BE2C (cell line): ENCODE data around the gene ACOT7.

Experiments used
- DNase-seq: peaks from one replicate; pipeline ENCODE4 v3.0.0-alpha.2; 2020
- H3K27me3 ChIP-seq: fragments of 250-450 bp; sonication (Bioruptor Pico); 2 replicates; pipeline ENCODE4 v1.5.1; 2020; ENCODE audit warnings: mild to moderate bottlenecking
- H3K36me3 ChIP-seq: fragments of 250-450 bp; sonication (Bioruptor Pico); 2 replicates; pipeline ENCODE4 v1.5.1; 2020; ENCODE audit warnings: mild to moderate bottlenecking
- H3K4me1 ChIP-seq: fragments of 250-450 bp; sonication (Bioruptor Pico); 2 replicates; pipeline ENCODE4 v1.5.1; 2020
- H3K4me3 ChIP-seq: 2 replicates; pipeline ENCODE4 v1.5.1; 2011; ENCODE audit warnings: low read depth, low read length
- H3K9me3 ChIP-seq: fragments of 250-450 bp; sonication (Bioruptor Pico); 2 replicates; pipeline ENCODE4 v1.5.1; 2020
- TF ChIP-seq, protein P1 (sequence below): IDR thresholded peaks from 2 replicates; pipeline ENCODE4 v1.5.1; 2012; ENCODE audit warnings: mild to moderate bottlenecking, low read depth, low read length

ACOT7 gene

DNA sequence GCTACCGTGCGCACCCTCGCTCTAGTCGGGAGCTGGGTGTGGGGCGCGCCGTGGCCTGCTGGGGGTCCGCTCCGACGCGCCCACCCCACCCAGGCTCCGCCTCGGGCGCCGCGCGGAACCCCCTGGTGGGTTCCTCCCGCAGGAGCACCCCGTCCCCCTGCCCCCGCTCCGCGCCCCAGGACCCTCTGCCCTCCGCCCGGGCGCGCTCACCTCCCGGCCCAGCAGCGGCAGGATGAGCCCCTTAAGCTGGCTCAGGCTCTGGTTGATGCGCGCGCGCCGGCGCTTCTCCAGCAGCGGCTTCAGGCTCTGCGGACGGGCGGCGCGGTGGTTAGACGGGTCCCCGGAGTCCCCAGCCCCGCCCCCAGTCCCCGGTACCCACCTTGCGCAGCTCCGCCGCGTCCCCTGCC lies 25.8 kb upstream of the ACOT7 start:
- Histone ChIP-seq H3K36me3 (no peaks in the 10 kb centered on the region), H3K4me1 (no peaks in the 10 kb centered on the region), H3K4me3 (no peak overlapping the region), H3K9me3 (no peaks in the 10 kb centered on the region), H3K27me3 (peaks cover 75% of the 10 kb centered on the region)
- no peak for DNase-seq
- TF ChIP-seq, protein P1, sequence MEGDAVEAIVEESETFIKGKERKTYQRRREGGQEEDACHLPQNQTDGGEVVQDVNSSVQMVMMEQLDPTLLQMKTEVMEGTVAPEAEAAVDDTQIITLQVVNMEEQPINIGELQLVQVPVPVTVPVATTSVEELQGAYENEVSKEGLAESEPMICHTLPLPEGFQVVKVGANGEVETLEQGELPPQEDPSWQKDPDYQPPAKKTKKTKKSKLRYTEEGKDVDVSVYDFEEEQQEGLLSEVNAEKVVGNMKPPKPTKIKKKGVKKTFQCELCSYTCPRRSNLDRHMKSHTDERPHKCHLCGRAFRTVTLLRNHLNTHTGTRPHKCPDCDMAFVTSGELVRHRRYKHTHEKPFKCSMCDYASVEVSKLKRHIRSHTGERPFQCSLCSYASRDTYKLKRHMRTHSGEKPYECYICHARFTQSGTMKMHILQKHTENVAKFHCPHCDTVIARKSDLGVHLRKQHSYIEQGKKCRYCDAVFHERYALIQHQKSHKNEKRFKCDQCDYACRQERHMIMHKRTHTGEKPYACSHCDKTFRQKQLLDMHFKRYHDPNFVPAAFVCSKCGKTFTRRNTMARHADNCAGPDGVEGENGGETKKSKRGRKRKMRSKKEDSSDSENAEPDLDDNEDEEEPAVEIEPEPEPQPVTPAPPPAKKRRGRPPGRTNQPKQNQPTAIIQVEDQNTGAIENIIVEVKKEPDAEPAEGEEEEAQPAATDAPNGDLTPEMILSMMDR: no peak

DNA sequence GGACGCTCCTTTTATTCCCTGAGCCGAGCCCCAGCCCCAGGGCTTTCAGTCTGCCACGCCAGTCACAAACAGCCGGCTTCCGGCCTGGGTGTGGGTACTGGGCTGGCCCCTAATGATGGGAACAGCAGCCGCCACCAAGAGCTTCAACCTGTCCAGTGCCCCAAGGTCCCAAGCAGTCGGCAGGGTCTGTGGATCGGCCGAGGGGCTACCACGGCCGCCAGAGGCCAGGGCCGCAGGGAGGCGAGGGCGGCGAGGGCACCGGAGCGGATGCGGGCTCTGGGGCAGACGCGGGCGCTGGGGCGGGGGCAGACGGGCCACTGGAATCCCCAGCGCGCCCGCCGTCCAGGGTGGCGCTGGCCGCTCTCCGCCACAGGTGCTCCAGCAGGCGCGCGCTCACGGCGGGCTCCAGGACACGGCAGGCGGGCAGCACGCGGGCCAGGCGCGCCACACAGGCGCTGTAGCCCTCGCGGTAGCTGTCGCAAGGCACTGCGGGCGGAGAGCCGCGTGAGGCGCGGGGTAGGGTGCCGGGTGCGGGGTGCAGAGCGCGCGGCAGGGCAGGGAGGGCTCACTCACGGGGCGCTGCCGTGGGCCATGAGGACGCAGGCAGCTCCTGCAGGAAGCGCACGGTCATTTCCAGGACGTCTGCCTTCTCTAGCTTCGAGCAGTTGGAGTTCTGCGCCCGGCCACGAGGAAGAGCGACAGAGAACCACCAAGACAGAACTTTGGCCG lies 25.3 kb upstream of the ACOT7 start:
- DNase-seq: no peak
- Histone ChIP-seq H3K36me3 (no peaks in the 10 kb centered on the region), H3K9me3 (no peaks in the 10 kb centered on the region), H3K4me1 (no peaks in the 10 kb centered on the region), H3K4me3 (no peak overlapping the region), H3K27me3 (peaks cover 71% of the 10 kb centered on the region)
- TF ChIP-seq, protein P1: no peak

DNA sequence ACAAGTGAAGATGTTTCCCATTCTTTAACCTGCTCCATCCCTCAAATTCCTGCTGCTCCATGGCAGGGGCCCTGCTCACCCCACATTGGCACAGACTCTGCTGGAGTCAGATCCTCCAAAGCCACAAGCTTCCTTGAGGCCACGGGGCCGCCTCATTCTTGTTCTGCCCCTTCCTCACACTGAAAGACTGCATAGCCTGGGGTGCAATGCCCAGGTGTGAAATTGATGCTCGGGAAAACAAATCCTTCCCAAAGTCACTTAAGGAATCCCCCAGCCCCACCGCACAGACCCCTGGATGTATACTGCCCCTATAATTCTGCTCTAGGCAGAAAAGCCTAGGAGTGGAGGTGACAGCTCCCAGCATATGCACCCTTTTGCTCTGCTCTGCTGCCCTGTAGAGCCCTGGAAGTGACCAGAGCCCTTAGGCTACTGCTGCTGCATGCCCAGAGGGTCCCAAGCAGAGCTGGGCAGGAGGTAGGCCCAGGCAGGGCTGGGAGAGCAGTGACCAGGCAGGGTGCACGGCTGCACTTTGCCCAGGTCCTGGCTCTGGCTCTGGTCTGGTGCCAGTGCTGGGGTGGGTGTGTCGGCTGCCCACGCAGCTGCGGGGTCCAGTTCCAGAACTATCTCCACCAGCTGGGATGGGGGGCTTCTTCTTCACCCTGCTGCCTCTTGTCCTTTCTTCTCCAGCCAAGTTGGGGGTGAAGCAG lies 24.5 kb upstream of the ACOT7 start:
- TF ChIP-seq, protein P1: no peak
- Histone ChIP-seq H3K36me3 (no peaks in the 10 kb centered on the region), H3K4me1 (no peaks in the 10 kb centered on the region), H3K27me3 (peaks cover 65% of the 10 kb centered on the region), H3K9me3 (no peaks in the 10 kb centered on the region), H3K4me3 (no peak overlapping the region)
- no peak for DNase-seq

DNA sequence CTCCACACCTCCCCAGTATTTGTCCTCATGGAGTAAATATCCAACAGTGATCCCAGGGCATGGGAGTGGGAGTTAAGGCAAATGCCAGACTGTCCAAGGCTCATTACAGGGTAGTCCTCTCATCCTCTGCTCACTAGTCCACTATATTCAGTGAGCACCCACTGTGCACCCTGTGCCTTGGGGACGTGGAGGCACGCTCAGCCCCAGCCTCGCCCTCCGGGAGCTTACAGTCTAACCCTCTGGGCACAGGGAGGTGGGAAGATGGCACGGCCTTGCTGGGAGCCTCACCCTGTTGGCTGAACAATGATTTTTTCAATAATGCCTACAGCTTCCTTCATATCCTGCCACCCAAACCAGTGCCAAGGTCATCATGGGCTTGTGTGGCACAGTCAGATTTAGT lies 23.3 kb upstream of the ACOT7 start:
- Histone ChIP-seq H3K4me1 (no peaks in the 10 kb centered on the region), H3K4me3 (no peak overlapping the region), H3K27me3 (peaks cover 60% of the 10 kb centered on the region), H3K36me3 (no peaks in the 10 kb centered on the region), H3K9me3 (no peaks in the 10 kb centered on the region)
- TF ChIP-seq, protein P1: no peak
- no peak for DNase-seq

DNA sequence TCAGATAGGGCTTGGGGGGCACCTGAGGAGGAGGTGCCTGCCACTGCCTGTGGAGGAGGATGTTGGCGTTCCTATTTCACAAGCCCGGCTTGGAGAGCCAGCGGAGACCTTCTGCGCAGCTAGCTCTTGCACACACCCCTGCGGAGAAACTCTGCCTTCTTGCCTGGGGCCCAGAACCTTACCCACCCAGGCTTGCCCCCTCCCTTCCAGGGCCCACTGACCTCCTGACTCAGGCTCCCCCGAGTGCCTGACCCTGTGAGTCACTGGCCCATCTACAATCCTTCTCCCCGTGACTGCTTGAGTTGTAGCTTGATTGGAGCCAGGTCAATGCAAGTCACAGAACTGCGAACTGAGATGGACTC lies 22.7 kb upstream of the ACOT7 start:
- TF ChIP-seq, protein P1: no peak
- H3K27me3 ChIP-seq: peaks cover 54% of the 10 kb centered on the region
- no peaks in the 10 kb centered on the region for H3K9me3 ChIP-seq

More for the DNA sequence above, 22.7 kb upstream of the ACOT7 start:
- H3K4me1 ChIP-seq: no peaks in the 10 kb centered on the region
- no peak overlapping the region for H3K4me3 ChIP-seq
- H3K36me3 ChIP-seq: no peaks in the 10 kb centered on the region
- no peak for DNase-seq
